H54 (cell line): ENCODE measurements around the gene TSC22D2.

Experiments used
- DNase-seq: peaks from one replicate; pipeline ENCODE4 v3.0.0; 2011; ENCODE audit warnings: low spot score, mixed read lengths; ENCODE audit not compliant: insufficient read length
- FAIRE-seq: peaks from 3 replicates; lab custom pipeline; 2011; peaks lifted over from hg19 to GRCh38; lab: Jason Lieb, UNC
- POLR2A ChIP-seq: IDR thresholded peaks from 2 replicates; pipeline ENCODE4 v1.6.1; 2011; ENCODE audit warnings: low read depth, mild to moderate bottlenecking, low read length

Gene TSC22D2

DNA sequence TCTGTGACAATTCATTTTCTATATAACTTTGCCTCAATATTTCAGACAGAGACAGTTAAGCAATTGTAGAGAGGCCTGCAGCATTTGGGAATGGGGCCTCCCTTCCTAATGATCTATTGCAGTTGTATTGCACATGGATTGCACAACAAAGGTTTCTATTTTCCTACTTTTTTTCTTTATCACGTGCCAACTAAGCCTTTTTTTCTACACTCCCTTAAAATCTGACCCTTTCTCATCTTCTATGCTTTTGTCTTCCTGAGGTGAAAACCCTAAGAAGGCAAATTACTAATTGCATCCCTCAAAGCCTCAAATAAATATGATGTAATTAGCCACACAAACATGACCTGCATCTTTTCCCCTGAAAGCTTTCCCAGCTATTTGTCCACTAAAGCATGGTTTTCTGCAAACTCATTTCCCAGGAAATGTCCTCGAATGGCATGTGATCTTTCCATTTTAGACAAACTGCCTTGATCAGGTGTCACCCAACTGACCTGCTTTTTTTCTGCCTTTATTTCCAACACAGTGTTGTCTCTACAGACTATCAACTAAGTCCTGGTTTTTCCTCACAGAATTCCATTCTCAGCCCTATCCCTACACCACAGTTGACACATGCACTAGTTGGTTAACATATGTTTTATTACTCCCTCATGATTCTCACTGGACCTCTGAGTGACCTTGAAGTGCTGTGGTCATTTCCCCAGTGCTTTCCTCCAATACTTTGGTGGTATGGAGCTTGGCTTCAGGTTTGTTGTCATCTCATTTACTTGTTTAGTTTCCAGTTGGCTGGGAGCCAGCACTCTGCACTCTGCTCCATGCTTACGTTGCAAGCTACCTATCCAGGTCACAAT, 31.9 kb upstream of the TSC22D2 start:
- FAIRE-seq (peak; percentile 38), DNase-seq (no peak)
- no peak for TF ChIP-seq POLR2A

DNA sequence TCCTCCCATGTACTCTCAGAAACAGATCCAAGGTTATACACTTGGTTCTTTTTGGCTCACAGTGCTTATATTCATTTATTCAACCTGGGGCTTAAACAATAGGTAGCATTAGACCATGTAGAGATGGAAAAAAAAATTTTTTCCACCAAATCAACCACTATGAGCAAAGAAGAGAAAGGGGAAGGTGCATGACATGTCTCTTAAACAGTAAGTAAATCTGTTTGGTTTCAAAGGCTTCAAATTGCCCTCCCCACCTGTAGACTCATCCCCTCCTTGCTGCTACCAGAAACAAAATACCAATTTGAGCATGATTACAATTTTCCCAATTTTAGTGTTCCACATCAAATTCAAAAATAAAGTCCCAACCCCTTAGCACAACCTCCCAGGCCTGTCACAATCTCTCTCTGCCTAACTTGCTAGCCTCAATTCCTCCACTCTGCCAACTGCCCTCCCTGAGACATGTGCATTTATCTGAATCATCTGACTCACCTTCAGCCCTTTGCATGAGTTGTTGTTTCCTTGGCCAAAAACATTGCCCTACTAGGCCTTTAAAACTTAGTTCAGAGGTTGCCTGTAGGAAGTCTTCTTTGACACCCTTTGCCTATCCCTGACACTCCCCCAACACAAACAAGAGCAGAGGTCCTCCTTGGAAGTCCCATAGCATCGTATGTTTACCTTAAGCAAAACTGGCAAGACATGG, 30.3 kb upstream of the TSC22D2 start:
- no peak for TF ChIP-seq POLR2A
- DNase-seq (no peak), FAIRE-seq (peak; percentile 83)

DNA sequence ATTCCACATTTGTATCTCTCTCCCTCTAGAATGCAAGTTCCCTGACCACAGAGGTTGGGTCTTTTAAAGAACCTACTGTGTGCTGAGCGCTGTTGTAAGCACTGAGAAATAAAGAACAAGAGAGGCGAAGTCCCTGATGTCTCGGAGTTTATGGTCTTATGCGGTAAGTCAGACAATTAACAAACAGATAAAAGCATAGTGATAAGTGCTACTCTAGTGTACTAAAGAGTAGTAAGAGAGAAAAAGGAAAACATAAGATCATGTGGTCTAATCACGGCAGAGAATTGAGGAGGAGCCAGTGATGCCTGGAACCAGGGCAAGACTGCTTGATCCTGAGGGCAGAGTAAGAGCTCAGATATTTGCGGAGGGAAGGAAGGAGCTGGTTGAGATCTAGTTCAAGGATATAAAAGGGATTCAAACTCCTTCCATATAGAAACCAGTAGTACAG, 29.8 kb upstream of the TSC22D2 start:
- no peak for FAIRE-seq
- no peak for DNase-seq
- no peak for TF ChIP-seq POLR2A

DNA sequence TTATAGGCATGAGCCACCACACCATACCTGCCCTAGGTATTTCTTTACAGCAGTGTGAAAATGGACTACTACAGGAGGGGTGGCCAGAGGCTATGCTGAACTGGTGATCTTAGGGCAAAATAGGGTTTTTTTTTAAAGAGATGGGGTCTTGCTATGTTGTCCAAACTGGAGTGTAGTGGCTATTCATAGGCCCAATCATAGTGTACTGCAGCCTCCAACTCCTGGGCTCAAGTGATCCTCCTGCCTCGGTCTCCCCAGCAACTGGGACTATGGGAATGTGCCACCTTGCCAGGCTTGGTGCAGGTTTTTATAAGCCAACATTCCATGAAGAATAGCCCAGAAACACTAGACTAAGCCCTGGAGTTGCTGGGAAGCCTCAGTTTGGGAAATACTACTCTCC, 28.6 kb upstream of the TSC22D2 start:
- no peak for FAIRE-seq
- no peak for TF ChIP-seq POLR2A
- no peak for DNase-seq

DNA sequence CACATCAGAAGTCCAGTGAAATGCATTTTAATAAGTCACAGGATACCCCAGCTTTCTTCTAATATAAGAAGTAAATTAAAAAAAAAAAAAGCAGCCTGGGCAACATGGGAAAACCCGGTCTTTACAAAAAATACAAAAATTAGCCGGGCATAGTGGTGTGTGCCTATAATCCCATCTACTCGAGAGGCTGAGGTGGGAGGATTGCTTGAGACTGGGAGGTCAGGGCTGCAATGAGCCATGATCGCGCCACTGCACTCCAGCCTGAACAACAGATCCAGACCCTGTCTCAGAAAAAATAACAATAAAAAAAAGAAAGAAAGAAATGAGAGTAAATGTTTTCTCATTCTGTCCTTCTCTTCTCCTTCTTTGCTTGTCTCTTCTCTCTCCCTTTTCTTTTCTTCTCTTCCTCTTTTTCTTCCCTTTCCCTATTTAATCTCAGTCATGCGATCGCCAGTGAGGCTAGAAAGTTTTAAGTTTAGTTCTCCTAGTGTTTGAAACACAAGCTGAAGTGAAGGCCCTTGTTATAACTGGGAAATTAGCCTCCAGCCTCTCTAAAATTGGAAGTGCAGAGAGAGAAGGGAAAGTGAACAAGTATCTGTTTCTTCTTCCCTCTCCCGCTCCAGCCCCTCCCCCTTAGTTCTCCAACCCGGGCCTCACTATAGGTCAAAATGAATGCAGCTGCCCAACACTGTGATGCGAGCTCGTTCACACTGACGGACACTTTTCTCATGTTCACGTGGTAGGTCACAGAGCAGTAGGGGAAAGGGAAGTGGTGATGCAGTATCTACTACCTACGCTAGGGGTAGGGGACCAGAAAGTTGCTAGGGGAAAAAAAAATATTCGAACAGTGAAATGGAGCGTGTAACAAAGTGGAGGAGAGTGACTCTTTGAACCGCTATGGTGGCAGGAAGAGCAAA, 23.5 kb upstream of the TSC22D2 start:
- no peak for DNase-seq
- no peak for TF ChIP-seq POLR2A
- no peak for FAIRE-seq

DNA sequence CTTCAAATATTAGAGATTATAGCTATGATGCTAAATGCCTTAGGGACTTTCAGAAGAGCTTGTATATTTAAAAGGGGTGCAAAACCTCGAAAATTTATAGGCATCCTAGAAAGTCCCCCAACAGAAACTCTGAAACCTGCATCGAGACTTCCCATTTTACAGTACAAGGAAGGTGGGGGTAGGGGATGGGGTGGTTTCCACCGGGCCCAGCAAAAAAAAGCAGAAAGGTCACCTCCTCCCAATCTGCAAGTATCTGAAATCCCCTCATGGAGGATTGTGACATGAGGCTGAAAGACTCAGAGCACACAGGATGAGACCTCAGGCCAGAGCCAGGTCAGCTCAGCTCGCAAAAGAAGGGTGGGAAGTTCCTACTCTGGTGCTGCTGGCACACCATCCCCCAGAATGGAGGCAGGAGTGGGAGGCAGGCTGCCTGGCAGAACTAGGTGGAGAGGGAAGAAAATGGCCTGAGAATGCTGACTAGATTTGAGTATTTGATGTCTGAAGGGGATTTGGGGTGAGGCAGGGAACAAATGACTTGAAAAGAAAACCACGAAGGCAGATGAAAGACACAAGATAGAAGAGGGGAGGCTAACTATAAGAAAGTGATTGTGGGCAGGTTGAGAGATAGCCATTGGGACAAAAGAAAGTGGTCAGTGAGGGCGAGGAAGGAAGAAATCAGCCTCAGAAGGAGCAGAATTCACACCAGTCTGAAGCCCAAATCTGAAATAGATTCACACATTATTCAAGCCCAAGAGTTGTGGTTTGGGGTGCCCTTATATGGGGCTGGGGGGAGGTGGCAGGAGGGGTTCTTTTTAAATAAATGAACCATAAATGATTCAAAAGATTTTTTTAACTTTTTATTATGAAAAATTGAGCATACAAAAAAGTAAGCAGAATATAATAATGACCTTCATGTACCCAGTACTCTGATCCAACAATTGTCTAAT, 22.5 kb upstream of the TSC22D2 start:
- FAIRE-seq (no peak), DNase-seq (no peak)
- no peak for TF ChIP-seq POLR2A

DNA sequence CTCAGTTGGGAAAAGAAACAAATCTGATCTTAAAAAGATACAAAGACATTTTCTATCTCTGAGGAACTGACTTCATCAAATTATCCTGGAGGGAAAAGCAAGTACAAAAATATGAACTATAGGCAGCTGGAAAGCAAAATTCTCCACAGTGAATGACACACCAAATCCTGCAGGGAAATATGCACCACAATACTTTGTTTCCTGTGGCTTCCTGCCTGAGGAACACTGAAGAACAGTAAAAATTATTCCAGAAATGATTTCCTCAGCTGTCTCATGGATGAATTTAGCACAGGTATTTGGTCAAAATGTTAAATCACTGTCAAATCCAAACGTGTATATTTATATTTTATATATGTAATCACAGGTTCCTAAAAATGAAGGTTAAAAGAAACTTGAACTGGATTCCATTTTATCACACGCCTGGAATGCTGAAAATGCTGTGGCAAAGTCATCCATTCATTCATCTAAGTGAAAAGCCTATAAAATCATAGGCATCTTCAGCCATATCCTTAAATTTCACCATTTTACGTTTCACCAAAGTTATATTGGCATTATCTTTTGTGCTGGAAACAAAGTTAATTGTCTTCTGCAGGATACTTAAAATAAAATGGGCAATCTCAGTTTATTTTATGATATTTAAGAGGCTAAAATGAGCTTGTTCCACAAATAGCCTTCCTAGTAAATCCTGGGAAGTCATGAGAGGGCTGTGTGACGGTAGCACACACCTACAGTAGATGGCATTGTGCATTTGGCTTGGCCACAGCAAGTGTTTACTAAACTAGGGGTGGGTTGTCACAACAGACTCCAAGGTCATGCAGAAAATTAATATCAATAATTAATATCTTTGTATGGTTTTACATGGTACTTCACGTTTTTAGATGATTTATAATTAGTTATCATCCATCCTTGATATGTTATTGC, 19.3 kb upstream of the TSC22D2 start:
- FAIRE-seq (no peak), DNase-seq (no peak)
- no peak for TF ChIP-seq POLR2A

DNA sequence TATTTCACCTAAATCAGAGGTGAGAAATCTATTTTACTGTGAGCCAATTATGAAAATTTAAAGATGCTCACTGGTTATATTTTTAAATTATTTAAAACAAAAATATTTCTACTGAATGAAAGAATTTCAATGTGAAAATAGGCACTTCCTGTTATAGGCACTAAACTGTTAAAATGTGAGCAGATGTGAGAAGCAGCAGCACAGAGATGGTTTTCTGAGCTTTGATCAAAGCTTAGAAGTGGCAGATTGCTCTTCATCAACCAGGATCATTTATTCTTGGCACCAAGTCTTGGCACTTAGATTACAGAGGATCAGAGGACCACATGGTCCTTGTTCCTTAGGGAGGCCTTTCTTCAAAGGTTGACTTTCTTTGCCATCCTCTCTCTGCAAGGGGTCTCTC, 18.0 kb upstream of the TSC22D2 start:
- DNase-seq (no peak), FAIRE-seq (no peak)
- TF ChIP-seq POLR2A = no peak

DNA sequence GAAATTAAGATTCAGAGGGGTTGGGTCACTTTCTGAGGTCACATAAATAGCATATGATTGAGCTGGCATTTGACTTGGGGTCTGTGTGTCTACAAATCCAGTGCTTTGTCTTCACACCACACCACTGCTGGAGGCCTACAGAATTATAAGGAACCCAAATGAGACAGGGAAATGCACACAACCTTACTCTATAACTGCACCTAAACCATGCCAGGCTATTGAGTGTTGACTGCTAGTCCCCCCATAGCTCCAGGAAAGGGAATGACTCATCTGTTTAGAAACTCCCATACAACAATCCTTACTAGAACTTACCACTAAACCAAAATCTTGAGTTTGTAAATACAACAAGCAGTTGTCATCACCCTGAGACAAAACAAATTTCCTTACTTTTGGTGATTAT, 16.9 kb upstream of the TSC22D2 start:
- DNase-seq = no peak
- TF ChIP-seq POLR2A = no peak
- peak; percentile 95 for FAIRE-seq

DNA sequence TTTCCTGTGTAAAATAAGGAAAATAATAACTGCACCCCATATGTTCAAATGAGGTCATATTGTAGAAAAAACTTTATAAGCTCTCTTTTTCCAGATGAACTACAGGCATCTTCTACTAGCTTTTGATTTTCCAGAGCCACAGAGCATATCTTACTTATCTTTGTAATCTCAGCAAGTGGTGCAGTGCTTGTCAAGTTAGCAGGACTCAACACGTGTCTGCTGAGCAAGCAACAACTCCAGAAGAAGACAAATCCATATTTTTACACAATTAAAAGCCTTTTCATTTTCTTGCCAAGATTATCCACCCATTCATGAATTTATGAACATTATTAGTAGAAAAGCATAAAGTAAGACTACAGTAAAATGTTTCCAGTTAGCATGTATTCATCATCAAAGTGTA, 14.4 kb upstream of the TSC22D2 start:
- DNase-seq (no peak), FAIRE-seq (no peak)
- TF ChIP-seq POLR2A = no peak

DNA sequence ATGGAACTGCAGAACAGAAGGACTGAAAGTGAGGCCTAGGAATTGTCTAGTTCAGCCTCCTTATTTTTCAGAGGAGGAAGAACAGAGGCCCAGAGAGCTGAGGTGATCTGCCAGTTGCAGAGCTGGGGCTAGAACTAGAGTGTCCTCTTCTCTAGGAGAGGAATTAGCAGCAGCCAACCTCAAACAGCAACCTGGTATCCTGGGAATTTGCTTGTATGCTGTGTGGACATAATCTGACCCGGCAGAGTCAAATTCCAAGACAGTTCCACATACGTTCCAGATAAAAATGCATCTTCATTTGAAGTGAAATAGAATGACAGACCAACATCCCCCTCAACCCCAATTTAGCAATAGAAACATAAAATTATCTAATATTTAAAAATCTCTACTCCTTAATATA, 13.5 kb upstream of the TSC22D2 start:
- no peak for TF ChIP-seq POLR2A
- DNase-seq (no peak), FAIRE-seq (peak; percentile 38)

DNA sequence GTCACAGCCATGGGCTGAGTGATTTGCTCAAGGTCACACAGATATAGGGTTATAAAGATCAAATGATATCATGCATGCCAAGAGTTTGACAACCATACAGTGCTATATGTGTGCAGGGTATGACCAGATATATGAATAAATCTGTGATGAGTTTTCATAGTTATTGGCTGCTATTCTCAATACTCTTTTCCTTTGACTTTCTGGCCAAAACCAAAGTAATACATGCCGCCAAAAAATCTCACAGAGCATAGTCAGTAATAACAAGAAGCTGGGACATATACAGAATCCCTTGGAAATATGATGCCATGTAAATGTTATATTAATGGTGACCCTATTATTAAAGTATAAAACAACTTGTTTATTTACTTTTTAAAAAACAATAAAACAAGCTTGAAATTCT, 11.6 kb upstream of the TSC22D2 start:
- DNase-seq (no peak), FAIRE-seq (no peak)
- TF ChIP-seq POLR2A = no peak
